SK-N-SH (cell line): ENCODE results near the gene OR52E4. TPM values are rescaled to one million over a fixed set of nuclear protein-coding genes. Genes with fewer than 3 reads are reported as not detected.

ENCODE experiments used
- CTCF ChIA-PET: fragments of 300-600, 350-600 bp; formaldehyde crosslinking; extraction: SDS; loops from one replicate; lab custom pipeline; 2021; lab: Yijun Ruan, JAX
- POLR2A ChIA-PET: fragments of 350-600 bp; sonication (Branson Sonifier 250); formaldehyde crosslinking; extraction: SDS; loops from one replicate; lab custom pipeline; 2020; ENCODE audit warnings: antibody characterized with exemption, inconsistent platforms; lab: Yijun Ruan, JAX
- DNase-seq: peaks from one replicate; pipeline ENCODE4 v3.0.0; 2012
- H2AFZ ChIP-seq: fragments of 200-600 bp; sonication (generic); 2 replicates; pipeline ENCODE4 v1.8.1; 2016; ENCODE audit warnings: antibody characterized with exemption, mild to moderate bottlenecking, low read depth
- H3F3A ChIP-seq: fragments of 200-600 bp; sonication (generic); replicated peaks from 2 replicates; pipeline ENCODE3; 2016; ENCODE audit warnings: antibody characterized with exemption, mild to moderate bottlenecking; ENCODE audit not compliant: insufficient read depth
- H3K27ac ChIP-seq, 2 experiments: fragments of 200-500 bp in 1 of 2; fragments of 200-600 bp in 1 of 2; sonication (Bioruptor generic) in 1 of 2; sonication (generic), shearing (Covaris generic) in 1 of 2; 2 replicates each; pipeline versions ENCODE4 v1.5.1 to v1.6.1; 2014 to 2016; ENCODE audit warnings: low read depth in 2 of 2, inconsistent platforms in 1 of 2, low read length in 1 of 2, mild to moderate bottlenecking in 1 of 2, mixed read lengths in 1 of 2
- H3K27me3 ChIP-seq: fragments of 200-600 bp; sonication (generic), shearing (Covaris generic); 2 replicates; pipeline ENCODE4 v1.6.1; 2016; ENCODE audit warnings: mixed run types; ENCODE audit not compliant: insufficient read depth
- H3K36me3 ChIP-seq, 2 experiments: fragments of 200-500 bp in 1 of 2; fragments of 200-600 bp in 1 of 2; sonication (Bioruptor generic) in 1 of 2; sonication (generic) in 1 of 2; replicated peaks in 1 of 2; 2 replicates each; pipeline versions ENCODE3 to v1.5.1; 2014 to 2016; ENCODE audit warnings: low read length in 1 of 2, mild to moderate bottlenecking in 1 of 2; ENCODE audit not compliant: insufficient read depth in 2 of 2, control insufficient read depth in 1 of 2
- H3K4me1 ChIP-seq, 2 experiments: fragments of 200-500 bp in 1 of 2; fragments of 200-600 bp in 1 of 2; sonication (Bioruptor generic) in 1 of 2; sonication (generic), shearing (Covaris generic) in 1 of 2; 2 replicates each; pipeline versions ENCODE4 v1.5.1 to v1.6.1; 2014 to 2016; ENCODE audit warnings: low read depth in 1 of 2, low read length in 1 of 2, mixed run types in 1 of 2; ENCODE audit not compliant: insufficient read depth in 2 of 2, control insufficient read depth in 1 of 2
- H3K4me2 ChIP-seq: fragments of 200-600 bp; sonication (generic), shearing (Covaris generic); 2 replicates; pipeline ENCODE4 v1.6.1; 2017; ENCODE audit warnings: mixed run types
- H3K4me3 ChIP-seq, 2 experiments: fragments of 200-500 bp in 1 of 2; fragments of 200-600 bp in 1 of 2; sonication (Bioruptor generic) in 1 of 2; sonication (generic), shearing (Covaris generic) in 1 of 2; 2 replicates each; pipeline versions ENCODE4 v1.5.1 to v1.8.1; 2014 to 2016; ENCODE audit warnings: low read depth in 2 of 2, inconsistent platforms in 1 of 2, low read length in 1 of 2, mild to moderate bottlenecking in 1 of 2, mixed read lengths in 1 of 2, moderate library complexity in 1 of 2
- H3K79me2 ChIP-seq: fragments of 200-600 bp; sonication (generic); 2 replicates; pipeline ENCODE4 v1.8.1; 2017; ENCODE audit warnings: mild to moderate bottlenecking; ENCODE audit not compliant: insufficient read depth
- H3K9ac ChIP-seq: fragments of 200-600 bp; sonication (generic); 2 replicates; pipeline ENCODE4 v1.6.1; 2017; ENCODE audit warnings: mixed run types
- H3K9me2 ChIP-seq: fragments of 200-600 bp; sonication (generic); 2 replicates; pipeline ENCODE4 v1.6.1; 2017; ENCODE audit warnings: mixed run types
- H3K9me3 ChIP-seq: fragments of 200-600 bp; sonication (generic); 2 replicates; pipeline ENCODE4 v1.6.1; 2017; ENCODE audit warnings: mixed run types, mild to moderate bottlenecking, moderate library complexity
- H4K20me1 ChIP-seq: fragments of 200-600 bp; sonication (generic); 2 replicates; pipeline ENCODE4 v1.6.1; 2017; ENCODE audit warnings: mild to moderate bottlenecking, mixed run types; ENCODE audit not compliant: insufficient read depth
- CHD2 ChIP-seq: fragments of 150-350 bp; IDR thresholded peaks from 2 replicates; pipeline ENCODE4 v1.6.1; 2018; ENCODE audit warnings: low read length; ENCODE audit not compliant: partially characterized antibody
- CTCF ChIP-seq: fragments of 200-600 bp; sonication (generic); IDR thresholded peaks from 2 replicates; pipeline ENCODE4 v1.6.1; 2017; ENCODE audit warnings: antibody characterized with exemption, mild to moderate bottlenecking, moderate library complexity
- EZH2phosphoT487 ChIP-seq: fragments of 200-600 bp; sonication (generic); IDR thresholded peaks from 2 replicates; pipeline ENCODE4 v1.6.1; 2017; ENCODE audit warnings: low read depth, mixed run types, mild to moderate bottlenecking, antibody characterized with exemption, moderate library complexity, borderline replicate concordance
- FOXJ3 ChIP-seq: sonication (generic); formaldehyde crosslinking; IDR thresholded peaks from 2 replicates; pipeline ENCODE4 v1.5.1; 2020; ENCODE audit warnings: mild to moderate bottlenecking, missing genetic modification reagents
- FOXM1 ChIP-seq: IDR thresholded peaks from 2 replicates; pipeline ENCODE4 v1.4.0; 2012; ENCODE audit warnings: low read depth, mild to moderate bottlenecking
- GABPA ChIP-seq: IDR thresholded peaks from 2 replicates; pipeline ENCODE4 v1.4.0; 2012; ENCODE audit warnings: low read depth, mild to moderate bottlenecking
- GATA2 ChIP-seq: sonication (generic); formaldehyde crosslinking; IDR thresholded peaks from 2 replicates; pipeline ENCODE4 v1.5.0; 2020; ENCODE audit warnings: mild to moderate bottlenecking, missing genetic modification reagents
- MEF2A ChIP-seq: IDR thresholded peaks from 2 replicates; pipeline ENCODE4 v1.4.0; 2012; ENCODE audit warnings: low read depth, borderline replicate concordance
- MXI1 ChIP-seq: IDR thresholded peaks from 2 replicates; pipeline ENCODE4 v1.6.1; 2012; ENCODE audit warnings: mild to moderate bottlenecking, low read depth, low read length, improper control_type of control experiment
- NFIC ChIP-seq: IDR thresholded peaks from 2 replicates; pipeline ENCODE4 v1.4.0; 2012; ENCODE audit warnings: borderline replicate concordance
- NRF1 ChIP-seq: IDR thresholded peaks from 2 replicates; pipeline ENCODE4 v1.6.1; 2012; ENCODE audit warnings: low read depth, mild to moderate bottlenecking, low read length
- POLR2AphosphoS5 ChIP-seq: IDR thresholded peaks from 2 replicates; pipeline ENCODE4 v1.6.1; 2012; ENCODE audit warnings: low read depth, low read length
- REST ChIP-seq: IDR thresholded peaks from 2 replicates; pipeline ENCODE4 v1.6.1; 2012; ENCODE audit warnings: mild to moderate bottlenecking, low read depth, low read length, moderate library complexity
- RXRA ChIP-seq: IDR thresholded peaks from 2 replicates; pipeline ENCODE4 v1.4.0; 2012; ENCODE audit warnings: low read depth, mild to moderate bottlenecking, borderline replicate concordance
- SIN3A ChIP-seq: IDR thresholded peaks from 2 replicates; pipeline ENCODE4 v1.6.1; 2012; ENCODE audit warnings: low read depth, mild to moderate bottlenecking, low read length, moderate library complexity, borderline replicate concordance
- TCF12 ChIP-seq: IDR thresholded peaks from 2 replicates; pipeline ENCODE4 v1.4.0; 2012
- YY1 ChIP-seq: IDR thresholded peaks from 2 replicates; pipeline ENCODE4 v1.4.0; 2012; ENCODE audit warnings: low read depth, mild to moderate bottlenecking
- WGBS: methylation state at CpG from one replicate; pipeline ENCODE4 v1.1.6; 2017; ENCODE audit warnings: low lambda C conversion rate; 5-methylcytosine and 5-hydroxymethylcytosine counted together
- polyA plus RNA-seq, 3 experiments: library from polyadenylated mRNA; depleted of rRNA; stranded (reverse); fragments of >200 nt; gene quantifications; 2 replicates each; pipeline ENCODE4 v1.2.3, GENCODE V29; 2012

The OR52E4 gene
- polyA plus RNA-seq, 1 of the 3 experiments (the other 2 are of a cell fraction) = not detected

GRCh38 chr11:5831196-5831829 lies 49.1 kb upstream of the OR52E4 start:
- H4K20me1 ChIP-seq = no peaks in the 10 kb centered on the region
- no peaks in the 10 kb centered on the region for H3K4me1 ChIP-seq
- no peak overlapping the region for H3K27ac ChIP-seq
- no peaks in the 10 kb centered on the region for H3K36me3 ChIP-seq
- no peak overlapping the region for H3K9ac ChIP-seq
- H3K9me2 ChIP-seq = no peaks in the 10 kb centered on the region
- DNase-seq = no peak
- H3K9me3 ChIP-seq = no peaks in the 10 kb centered on the region
- H3K4me2 ChIP-seq = no peak overlapping the region
- ChIA-PET POLR2A (no interaction called here), CTCF (interaction anchor here (0.6 to 1.0 kb wide), 2 partner anchors 484 to 981 kb away, joined by 3 read pairs; no protein-coding TSS in a partner anchor)
- TF ChIP-seq REST = no peak
- TF ChIP-seq YY1 = no peak
- TF ChIP-seq RXRA = no peak
- no peak for TF ChIP-seq TCF12
- TF ChIP-seq CTCF = no peak
- TF ChIP-seq CHD2 = no peak
- no peak for TF ChIP-seq POLR2AphosphoS5
- TF ChIP-seq EZH2phosphoT487 = no peak
- TF ChIP-seq NFIC = no peak
- TF ChIP-seq FOXJ3 = no peak
- TF ChIP-seq GABPA = no peak
- no peak for TF ChIP-seq MEF2A
- no peak for TF ChIP-seq MXI1
- no peak for TF ChIP-seq NRF1
- no peak for TF ChIP-seq SIN3A
- TF ChIP-seq FOXM1 = no peak
- TF ChIP-seq GATA2 (CRISPR knock-in tag) = no peak
- no peak overlapping the region for H3K4me3 ChIP-seq
- H3F3A ChIP-seq = no peaks in the 10 kb centered on the region
- H3K79me2 ChIP-seq = no peaks in the 10 kb centered on the region
- H3K27me3 ChIP-seq = no peaks in the 10 kb centered on the region; the same call in 1 of the 2 replicates
- H2AFZ ChIP-seq = no peak overlapping the region
- WGBS = 6% methylated on average over 6 of the region's 6 CpGs
